EL (cell line): ENCODE measurements around the gene LSAMP.

ENCODE experiments used
- DNase-seq: peaks from one replicate; pipeline ENCODE4 v3.0.0-alpha.2; 2016

The LSAMP gene

GRCh38 chr3:116350119-116350733, 95.1 kb downstream of the LSAMP start:
- DNase-seq = no peak

GRCh38 chr3:116348216-116348615, 97.1 kb downstream of the LSAMP start:
- no peak for DNase-seq

GRCh38 chr3:116342499-116342898, 102.8 kb downstream of the LSAMP start:
- DNase-seq = no peak

- no peak for DNase-seq
These were observed 103.4 kb downstream of the LSAMP start for GRCh38 chr3:116341899-116342298.

GRCh38 chr3:116341381-116341780, 103.9 kb downstream of the LSAMP start:
- no peak for DNase-seq

GRCh38 chr3:116340680-116341216, 104.5 kb downstream of the LSAMP start:
- DNase-seq = no peak

GRCh38 chr3:116339441-116340028, 105.8 kb downstream of the LSAMP start:
- no peak for DNase-seq

- DNase-seq = no peak
These were observed 106.6 kb downstream of the LSAMP start for GRCh38 chr3:116338713-116339112.

GRCh38 chr3:116337229-116337628, 108.1 kb downstream of the LSAMP start:
- DNase-seq = no peak

GRCh38 chr3:116331380-116331779, 113.9 kb downstream of the LSAMP start:
- DNase-seq = no peak

GRCh38 chr3:116322750-116323375, 122.4 kb downstream of the LSAMP start:
- no peak for DNase-seq

- DNase-seq = no peak
These were observed 126.9 kb downstream of the LSAMP start for GRCh38 chr3:116318370-116318769.

GRCh38 chr3:116316771-116317170, 128.5 kb downstream of the LSAMP start:
- no peak for DNase-seq

GRCh38 chr3:116314476-116314875, 130.8 kb downstream of the LSAMP start:
- no peak for DNase-seq

- DNase-seq = no peak
These were observed 138.6 kb downstream of the LSAMP start for GRCh38 chr3:116306720-116307119.

GRCh38 chr3:116306149-116306548, 139.1 kb downstream of the LSAMP start:
- DNase-seq = no peak

GRCh38 chr3:116302087-116302747, 143.1 kb downstream of the LSAMP start:
- DNase-seq = no peak

GRCh38 chr3:116301422-116301821, 143.9 kb downstream of the LSAMP start:
- DNase-seq = no peak

GRCh38 chr3:116300226-116300625, 145.1 kb downstream of the LSAMP start:
- no peak for DNase-seq

- no peak for DNase-seq
These were observed 145.6 kb downstream of the LSAMP start for GRCh38 chr3:116299646-116300081.

GRCh38 chr3:116298151-116298550, 147.1 kb downstream of the LSAMP start:
- DNase-seq = no peak

GRCh38 chr3:116291141-116291540, 154.1 kb downstream of the LSAMP start:
- no peak for DNase-seq

GRCh38 chr3:116288485-116288884, 156.8 kb downstream of the LSAMP start:
- no peak for DNase-seq
